Stimulated activated CD8-positive, alpha-beta memory T cell treated with anti-CD3 and anti-CD28 coated beads, Interleukin-15, amount 100 ng/mL, for 24 hours (primary cell): ENCODE measurements around the gene ATG16L1.

Source experiments
- DNase-seq: peaks from one replicate; pipeline ENCODE4 v3.0.0-alpha.2; 2020; ENCODE audit warnings: low read depth

Gene ATG16L1

DNA sequence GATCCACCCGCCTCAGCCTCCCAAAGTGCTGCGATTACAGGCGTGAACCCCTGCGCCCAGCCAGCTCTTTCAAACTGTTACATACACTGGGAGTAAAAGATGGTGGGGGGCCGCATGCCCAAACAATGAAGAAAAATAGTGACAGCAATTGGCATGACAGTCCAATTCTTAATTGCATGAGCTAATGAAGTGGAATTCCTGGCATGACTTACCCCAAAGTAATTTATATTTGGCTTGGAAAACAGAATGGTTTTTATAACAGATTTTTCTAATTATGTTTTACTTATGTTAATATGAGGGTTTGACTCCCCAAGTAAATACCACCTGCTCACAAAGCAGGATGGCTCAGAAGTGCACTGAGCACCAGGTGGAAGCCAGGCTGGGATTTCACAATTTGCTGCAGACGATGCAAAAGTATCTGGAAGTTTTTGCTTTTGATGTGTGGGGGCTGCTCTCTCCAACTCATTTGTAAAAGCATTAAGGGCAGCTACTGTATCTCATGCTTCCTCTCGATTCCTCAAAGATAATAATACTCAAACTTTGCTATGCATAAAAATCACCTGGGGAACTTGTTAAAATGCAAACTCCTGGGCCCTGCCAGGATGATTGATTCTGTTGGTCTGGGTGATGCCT lies 24.0 kb upstream of the ATG16L1 start:
- DNase-seq = no peak

DNA sequence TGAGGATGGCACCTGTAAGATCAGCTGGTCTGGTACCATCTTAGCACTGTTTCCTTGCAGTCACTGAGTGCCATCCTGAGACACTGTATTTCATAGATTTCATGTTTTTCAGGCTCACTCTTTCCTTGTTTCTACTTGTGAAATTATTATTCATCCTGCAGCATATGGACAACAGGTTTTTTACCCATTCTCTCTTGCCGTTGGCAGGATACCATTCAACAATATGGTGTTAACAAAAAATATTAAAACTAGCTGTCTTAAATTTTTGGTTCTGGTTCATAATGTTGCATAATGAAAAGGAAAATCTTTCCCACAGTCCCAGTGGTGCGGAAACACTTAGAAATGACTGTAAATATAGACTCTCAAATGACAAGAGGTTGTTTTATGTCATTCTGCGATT lies 23.1 kb upstream of the ATG16L1 start:
- no peak for DNase-seq

DNA sequence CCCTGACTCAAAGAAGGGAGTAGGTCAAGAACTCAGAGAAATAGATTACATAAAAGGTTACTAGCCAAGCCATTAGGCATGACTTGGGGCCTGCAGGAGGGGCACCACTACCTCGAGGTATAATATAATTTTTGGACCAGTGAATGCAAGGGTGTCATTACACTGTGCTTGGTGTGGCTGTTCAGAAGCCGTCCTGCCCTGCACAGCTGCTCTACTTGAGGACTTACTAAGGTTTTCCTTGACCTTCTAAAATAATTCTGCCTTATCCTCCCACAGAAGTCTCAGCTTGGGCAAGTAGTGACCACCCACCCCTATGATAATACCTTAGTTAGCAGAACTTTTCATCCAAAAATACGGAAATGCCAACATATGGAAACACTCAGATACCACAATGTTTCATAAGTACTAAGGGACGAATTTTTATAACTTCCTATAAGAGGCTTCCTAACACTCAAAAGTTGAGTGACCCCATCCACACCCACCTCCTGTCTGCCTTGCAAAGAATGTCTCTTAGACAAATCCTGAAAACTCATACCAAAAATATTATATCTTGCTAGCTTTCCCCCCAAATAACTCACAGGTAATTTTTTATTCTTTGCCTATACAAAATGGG lies 17.7 kb upstream of the ATG16L1 start:
- no peak for DNase-seq

DNA sequence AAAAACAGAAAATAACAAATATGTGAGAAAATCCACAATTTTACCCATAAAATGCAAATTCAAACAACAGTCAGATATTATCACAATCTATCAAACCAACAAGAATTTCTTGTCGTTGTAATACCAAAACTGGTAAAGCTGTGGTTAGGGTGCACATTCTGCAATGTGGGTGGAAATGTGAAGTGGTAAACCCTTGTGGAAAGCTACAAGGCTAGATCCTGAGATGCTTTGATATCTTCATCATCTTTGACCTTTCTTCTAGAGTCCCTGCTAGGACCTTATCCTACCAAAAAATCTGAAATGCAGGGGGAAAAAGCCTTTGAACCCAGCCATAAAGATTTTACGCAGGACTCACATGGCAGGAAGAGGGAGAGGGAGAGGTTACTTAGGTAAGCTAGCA lies 17.2 kb upstream of the ATG16L1 start:
- no peak for DNase-seq

DNA sequence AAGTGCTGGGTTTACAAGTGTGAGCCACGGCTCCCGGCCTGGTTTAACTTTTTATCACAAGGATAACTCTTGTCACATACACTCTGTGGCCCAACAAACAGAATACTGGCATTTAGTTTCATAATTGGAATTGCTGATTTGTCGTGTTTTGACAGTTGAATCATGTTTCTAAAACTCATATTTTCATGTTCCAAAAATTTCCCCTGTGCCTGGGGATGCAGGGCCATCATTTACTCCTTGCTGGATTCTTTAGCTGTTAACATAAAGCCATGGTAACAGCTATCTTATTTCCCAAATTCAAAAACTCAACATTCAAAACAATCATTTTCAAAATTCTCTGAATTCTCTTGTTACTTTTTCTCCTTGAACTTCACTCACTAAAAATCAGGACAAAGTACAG lies 16.5 kb upstream of the ATG16L1 start:
- no peak for DNase-seq

DNA sequence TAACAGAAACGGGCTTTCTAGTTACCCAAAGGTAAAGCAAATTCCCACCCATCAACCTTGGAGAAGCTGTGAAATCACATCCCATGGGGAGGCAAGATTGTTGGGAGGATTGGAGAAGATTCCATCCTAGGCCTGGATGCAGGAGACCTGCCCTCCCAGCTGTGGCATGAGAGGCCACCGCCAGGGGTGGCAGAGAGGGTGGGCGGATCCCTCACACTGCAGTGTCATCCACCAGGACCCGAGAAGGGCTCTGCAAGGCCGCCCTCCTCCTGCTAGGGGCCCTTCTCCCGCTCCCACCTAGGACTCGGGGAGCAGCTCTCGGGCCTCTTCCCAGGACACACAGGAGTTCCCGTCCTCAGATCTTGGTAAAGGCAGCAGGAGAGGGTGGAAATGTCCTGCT lies 15.5 kb upstream of the ATG16L1 start:
- DNase-seq = no peak

DNA sequence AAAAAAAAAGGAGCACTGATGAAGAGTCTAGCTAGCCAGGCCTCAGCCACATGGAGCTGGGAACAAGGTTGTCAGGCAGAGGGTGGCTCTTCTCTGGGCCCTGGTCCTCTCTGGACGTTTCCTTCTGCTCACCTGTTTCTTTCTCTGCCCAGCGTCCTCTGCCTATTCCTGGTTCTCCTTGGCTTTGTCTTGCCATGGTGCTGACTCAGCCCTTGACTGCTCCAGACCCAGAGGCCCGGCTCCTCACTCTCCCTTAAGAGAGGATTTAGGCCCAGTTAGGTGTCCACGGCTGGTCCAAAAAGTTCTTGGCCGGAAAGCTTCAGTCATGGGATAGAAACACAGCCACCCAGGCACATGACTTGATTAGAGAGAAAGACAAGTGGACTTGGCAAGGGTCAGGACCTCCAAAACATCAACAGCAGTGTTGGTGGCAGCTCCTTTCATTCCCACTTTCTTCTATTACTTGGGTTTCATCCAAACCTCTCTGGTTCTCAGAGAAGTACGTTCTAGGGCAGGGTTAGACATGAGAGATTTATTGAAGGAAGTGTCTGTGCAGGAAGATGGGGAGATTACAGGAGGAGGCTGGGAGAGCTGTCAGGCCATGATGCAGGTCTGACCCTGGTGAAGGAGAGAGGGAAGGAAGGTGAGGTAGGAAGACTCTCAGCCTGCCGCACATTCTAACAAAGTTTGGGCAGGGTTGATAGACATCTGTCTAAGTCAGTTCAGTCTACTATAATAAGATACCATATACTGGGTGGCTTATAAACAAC lies 14.5 kb upstream of the ATG16L1 start:
- DNase-seq = no peak

DNA sequence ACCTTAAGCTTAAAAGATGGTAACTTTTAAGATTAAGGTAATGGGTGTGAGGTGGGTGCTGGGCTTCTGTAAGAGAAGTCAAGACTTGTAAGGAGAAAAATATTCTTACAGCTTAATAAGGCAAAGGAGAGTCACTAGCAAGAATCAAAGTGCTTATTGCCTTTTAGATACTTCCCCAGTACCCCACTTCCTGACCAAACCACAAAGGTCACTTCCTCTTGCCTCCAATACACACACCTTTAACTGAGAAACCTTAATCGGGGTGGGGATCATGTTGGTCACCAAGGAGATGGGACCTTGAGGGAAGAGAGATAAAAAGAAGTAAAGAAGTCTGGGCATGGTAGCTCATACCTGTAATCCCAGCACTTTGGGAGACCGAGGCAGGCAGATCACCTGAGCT lies 10.6 kb upstream of the ATG16L1 start:
- DNase-seq = no peak

DNA sequence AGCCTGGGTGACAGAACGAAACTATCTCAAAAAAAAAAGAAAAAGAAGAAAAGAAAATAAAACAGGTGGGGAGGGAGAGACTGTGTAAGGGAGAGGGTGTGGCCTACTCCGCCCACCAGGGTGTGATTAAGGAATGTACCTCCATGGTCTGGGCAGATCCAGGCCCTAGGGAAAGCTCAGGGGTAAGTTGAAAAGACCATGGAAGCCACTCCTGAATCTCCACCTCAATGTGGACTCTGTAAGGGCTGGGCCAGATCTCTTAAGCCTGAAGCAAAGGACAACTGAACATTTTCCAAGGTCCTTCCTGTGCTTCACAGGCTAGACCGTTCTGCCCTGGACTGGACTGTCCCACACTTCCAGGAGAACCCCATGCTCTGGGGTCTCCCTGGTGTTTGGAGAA lies 9.7 kb upstream of the ATG16L1 start:
- DNase-seq = no peak

DNA sequence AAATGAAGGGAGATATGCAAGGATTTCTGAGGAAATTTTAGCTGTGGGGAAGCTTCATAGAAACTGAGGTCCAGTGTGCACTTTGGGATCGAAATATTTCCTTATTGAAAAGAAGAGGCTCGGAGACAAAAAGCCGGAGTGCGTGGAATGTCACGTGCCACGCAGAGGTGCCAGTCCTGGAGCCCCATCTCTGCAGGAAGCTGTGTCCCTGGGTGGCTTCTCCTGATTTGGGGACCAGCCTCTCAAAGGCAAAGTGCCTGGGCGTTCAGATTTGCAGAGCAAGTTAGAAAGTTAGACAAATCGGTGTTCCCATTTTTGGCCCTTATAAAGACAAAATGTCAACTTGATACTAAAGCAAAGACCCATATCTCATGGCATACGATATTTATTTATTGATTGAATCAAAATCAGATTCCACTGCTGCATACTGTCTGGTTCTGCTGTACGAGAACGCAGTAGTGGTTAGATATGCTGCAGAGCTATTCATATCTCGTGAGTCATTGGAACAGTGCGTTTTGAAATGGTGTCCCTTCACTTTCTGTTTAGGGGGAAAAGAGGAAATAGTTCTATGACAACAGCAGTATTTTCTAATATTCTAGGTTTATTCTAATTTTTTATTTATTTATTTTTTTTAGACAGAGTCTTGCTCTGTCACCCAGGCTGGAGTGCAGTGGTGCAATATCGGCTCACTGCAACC lies 9.1 kb upstream of the ATG16L1 start:
- no peak for DNase-seq

DNA sequence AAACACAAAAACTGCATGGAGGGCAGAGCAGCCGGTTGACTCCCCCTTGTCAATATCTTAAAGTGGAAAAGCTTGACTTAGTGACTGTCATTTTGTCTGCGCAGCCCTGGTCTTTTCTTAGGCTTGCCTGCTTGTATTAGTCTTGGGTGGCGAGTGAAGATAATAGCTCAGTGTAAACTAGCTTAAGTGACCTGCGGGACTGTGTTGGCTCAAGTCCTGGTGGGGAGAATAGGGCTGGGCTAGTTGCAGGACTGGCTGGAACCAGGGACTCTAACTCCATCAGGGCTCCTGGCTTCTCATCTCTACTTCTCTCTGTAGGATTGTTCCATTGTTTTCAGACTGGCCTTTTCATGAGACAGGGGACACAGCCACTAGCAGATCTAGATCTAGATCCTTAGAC lies 8.1 kb upstream of the ATG16L1 start:
- no peak for DNase-seq

DNA sequence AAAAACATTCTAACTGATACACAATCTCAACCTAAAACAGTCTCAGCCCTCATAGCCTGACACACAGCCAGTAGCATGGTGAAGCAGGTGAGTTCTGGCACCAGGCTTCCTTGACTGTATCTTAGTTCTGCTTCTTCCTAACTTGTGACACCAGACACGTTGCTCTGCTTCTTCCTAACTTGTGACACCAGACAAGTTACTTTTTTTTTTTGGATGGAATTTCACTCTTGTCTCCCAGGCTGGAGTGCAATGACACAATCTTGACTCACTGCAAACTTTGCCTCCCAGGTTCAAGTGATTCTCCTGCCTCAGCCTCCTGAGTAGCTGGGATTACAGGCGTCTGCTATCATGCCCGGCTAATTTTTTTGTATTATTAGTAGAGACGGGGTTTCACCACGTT lies 6.7 kb upstream of the ATG16L1 start:
- no peak for DNase-seq

DNA sequence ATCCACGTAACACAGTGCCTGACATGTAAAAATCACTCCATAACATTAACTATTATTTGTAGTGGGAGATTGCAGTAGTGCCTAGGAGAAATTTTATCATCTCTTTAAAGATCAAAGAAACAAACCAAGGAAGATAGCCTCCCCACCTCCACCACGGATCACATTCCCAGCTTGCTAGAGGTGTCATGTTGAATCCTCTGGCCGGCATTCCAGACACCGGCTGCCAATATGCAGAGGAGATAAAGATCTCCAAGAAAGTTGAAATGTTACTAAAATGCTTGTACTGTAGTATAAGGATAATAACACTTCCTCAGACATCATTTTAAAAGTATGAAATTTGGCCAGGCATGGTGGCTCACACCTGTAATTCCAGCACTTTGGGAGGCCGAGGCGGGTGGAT lies 6.1 kb upstream of the ATG16L1 start:
- no peak for DNase-seq

DNA sequence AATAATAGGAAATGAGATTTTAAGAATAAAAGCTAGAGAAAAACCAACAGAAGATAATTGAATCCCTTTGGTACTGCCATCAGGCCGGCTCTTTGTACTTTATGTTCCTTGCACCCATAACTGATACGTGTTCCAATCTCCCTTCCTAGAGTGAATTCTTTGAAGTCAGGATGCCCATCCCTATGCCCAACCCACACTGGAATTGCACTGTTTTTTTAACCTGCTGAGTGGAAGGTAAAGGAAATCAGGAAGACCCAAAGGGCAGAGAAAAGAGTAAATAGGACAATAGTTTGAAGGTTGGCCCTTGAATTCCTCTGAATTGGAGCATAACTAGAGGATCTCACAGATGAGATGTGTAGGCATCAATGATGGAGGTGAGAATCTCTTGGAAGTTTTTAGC lies 4.4 kb upstream of the ATG16L1 start:
- DNase-seq = no peak

DNA sequence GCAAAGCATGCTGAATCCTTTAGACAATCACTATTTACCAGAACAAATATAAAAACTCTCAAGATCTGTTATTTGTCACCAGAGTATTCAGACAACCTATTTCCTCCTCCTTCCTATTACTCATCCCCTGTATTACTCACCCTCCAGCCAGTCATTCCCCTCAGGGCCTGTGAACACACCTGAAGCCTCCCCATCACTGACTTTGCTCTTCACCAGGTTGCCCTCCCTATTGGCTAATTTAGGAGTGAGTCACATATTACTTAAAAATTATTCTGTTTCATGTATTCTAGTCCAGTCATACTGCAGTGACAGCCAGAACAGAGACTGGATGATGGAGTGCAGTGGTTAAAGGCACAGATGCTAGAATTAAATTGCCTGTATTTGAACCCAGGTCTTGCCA lies 3.7 kb upstream of the ATG16L1 start:
- no peak for DNase-seq

DNA sequence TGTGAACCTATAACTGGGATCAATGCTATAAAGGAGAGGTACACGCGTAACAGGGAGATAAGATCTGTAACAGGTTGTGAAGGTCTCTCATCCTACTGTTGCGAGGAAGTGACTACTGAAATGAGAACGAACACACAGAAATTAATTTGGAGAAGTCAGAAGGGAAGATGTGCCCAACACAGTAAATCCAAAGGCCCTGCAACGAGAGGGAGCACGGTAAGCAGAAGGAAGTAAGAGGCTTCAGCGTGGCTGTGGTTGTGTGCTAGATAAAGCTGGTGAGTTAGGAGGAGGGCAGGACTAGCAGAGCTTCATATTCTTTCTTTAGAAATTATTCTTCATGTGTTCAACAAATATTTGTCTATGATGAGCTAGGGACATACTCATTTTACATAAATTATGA lies 2.5 kb upstream of the ATG16L1 start:
- DNase-seq = no peak

DNA sequence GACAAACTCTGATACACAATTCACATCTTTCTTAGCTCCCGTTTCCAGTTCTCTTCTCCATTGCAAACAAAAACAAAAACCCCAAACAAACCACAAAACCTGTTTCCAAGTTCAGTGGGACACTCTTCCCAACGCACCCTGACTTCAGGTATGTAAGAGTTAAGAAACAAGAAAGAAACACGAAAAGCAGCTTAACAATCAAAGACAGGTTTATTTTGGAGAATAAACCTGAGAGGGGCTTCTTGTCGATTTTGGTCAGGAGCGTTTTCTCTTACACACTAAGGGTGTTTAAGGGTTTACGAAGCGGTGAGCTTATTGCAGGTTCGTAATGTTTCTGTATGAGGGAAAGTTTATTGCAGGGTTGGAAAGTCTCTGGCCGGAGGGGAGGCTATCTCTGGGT lies 905 bp upstream of the ATG16L1 start:
- no peak for DNase-seq

DNA sequence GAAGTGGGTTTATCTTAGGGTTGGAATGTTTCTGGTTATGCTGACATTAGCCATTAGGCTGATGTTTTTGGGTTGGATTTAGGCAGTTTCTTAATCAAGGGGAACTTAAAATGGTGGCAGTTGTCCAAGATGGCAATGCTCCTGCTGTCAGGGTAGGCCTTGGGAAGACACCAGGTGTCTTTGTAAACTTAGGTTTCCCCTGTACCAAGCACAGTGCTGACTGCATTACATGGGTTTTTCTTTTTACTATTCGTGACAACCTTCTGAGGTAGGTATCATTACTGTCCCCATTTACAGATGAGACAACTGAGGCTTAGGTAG lies 528 bp upstream of the ATG16L1 start:
- DNase-seq = no peak

DNA sequence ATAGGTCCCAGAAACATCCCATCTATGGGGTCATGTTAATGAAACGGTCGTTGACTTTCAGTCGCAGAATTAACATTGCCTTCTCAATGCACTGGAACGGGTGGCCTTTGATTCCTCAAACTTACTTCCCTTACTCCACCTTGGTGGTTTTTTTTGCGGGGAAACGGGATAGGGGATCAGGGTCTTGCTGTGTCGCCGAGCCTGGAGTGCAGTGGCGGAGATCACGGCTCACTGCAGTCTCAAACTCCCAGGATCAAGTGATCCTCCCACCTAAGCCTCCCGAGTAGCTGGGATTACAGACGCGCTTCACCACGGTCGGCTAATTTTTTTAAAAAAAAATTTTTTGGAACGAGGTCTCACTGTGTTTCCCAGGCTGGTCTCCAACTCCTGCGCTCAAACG lies 754 bp downstream of the ATG16L1 start:
- no peak for DNase-seq

DNA sequence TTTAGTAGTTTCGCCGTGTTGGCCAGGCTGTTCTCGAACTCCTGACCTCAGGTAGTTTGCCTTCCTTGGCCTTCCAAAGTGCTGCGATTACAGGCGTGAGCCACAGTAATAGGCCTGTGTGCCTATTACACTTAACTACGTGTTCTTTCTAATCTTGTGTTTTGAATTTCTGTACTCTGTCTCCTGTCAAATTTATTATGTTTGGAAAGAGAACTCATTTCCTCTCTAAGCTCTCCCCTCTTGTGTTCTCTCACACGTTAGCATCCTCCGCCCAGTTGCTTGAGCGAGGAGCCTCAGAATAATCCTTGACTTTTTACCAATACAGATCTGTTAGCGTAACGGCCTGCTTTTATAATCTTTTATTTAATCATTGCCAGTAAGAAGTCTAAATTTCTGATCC lies 3.7 kb downstream of the ATG16L1 start:
- no peak for DNase-seq

DNA sequence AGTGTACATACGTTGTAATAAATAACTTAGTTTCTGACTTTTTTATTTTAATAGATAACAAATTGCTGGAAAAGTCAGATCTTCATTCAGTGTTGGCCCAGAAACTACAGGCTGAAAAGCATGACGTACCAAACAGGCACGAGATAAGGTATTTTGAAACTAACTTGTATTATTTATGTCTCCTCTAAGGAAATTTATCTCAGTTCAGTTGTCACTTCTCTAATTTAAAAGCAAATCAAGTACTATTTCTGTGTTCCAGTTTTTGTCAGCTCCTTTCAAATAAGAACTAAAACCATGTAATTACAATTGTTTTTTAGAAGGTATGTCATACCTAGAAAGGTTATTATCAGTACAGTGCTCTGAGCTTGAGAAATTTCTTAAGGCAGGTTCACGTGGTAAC lies 4.6 kb downstream of the ATG16L1 start:
- no peak for DNase-seq

DNA sequence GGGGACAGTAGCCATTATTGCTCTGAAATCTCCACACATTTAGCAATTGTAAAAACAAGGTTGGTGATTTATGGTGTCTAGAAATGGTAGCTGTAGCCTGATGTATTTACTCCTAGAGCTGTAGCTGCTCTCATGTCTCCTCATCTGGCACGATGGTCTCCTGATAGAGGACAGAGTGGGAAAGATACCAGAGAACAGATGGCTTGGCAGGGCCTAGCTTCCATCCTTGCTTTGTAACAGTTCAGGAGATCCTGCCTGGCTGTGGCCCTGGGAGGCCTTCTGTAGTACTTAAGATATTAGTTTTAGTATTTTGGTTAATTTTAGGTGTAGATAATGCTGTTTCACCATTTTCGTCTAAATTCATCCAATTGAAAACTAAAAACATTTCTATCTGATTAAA lies 6.7 kb downstream of the ATG16L1 start:
- DNase-seq = no peak

DNA sequence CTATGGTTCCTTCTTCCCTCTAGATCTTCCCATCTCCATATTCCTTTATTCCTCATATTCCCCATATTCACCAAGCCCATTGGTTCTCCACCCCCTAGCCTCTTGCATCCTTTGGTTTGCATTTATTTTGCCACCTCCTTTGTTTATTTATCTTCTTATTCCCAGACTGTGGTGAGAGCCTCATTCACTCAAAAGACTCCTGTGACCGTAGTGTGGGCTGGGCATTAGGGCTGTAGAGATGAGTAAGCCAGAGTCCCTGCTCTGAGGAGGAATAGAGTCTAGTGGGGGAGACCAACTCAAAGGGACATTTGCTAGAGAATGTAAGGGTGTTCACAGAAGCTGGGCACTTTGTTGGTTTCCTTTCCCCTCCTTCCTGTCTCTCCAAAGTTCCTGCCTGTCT lies 8.3 kb downstream of the ATG16L1 start:
- no peak for DNase-seq
